Mucosa of rectum (tissue), 2 donors: ENCODE results near the gene MAD2L1BP.
A peak's percentile ranks its signal among the peaks of the same experiment; 100 is the strongest.
"Not testable (repeated sequence)": the region's sequence is repeated elsewhere in the genome, so short reads cannot be mapped to it uniquely, and the experiment has no call there.

Experiments
- H3K27ac ChIP-seq, 2 donors: one replicate each; pipeline ENCODE4 v1.7.0; 2013; ENCODE audit warnings: inconsistent platforms in 2 of 2, low read depth in 2 of 2, low read length in 2 of 2
- H3K27me3 ChIP-seq, 2 donors: one replicate each; pipeline ENCODE4 v1.7.0; 2013; ENCODE audit warnings: low read length in 2 of 2; ENCODE audit not compliant: control insufficient read depth in 2 of 2, insufficient read depth in 2 of 2
- H3K36me3 ChIP-seq, 2 donors: one replicate each; pipeline ENCODE4 v1.7.0; 2013; ENCODE audit warnings: low read length in 2 of 2; ENCODE audit not compliant: control insufficient read depth in 2 of 2, insufficient read depth in 2 of 2
- H3K4me1 ChIP-seq, 2 donors: one replicate each; pipeline ENCODE4 v1.7.0; 2013; ENCODE audit warnings: low read length in 2 of 2, mild to moderate bottlenecking in 1 of 2; ENCODE audit not compliant: control insufficient read depth in 2 of 2, insufficient read depth in 2 of 2
- H3K4me3 ChIP-seq, 2 donors: one replicate each; pipeline ENCODE4 v1.7.0; 2013; ENCODE audit warnings: low read length in 2 of 2
- H3K9ac ChIP-seq, 2 donors: one replicate each; pipeline ENCODE4 v1.7.0; 2013; ENCODE audit warnings: low read length in 2 of 2, low read depth in 1 of 2, mild to moderate bottlenecking in 1 of 2
- H3K9me3 ChIP-seq, 2 donors: one replicate each; pipeline ENCODE4 v1.7.0; 2013; ENCODE audit warnings: low read length in 2 of 2; ENCODE audit not compliant: control insufficient read depth in 2 of 2
- donor health status: healthy.
- donor health status: Normal muscosa, but diverticular disease.

The MAD2L1BP gene, protein sequence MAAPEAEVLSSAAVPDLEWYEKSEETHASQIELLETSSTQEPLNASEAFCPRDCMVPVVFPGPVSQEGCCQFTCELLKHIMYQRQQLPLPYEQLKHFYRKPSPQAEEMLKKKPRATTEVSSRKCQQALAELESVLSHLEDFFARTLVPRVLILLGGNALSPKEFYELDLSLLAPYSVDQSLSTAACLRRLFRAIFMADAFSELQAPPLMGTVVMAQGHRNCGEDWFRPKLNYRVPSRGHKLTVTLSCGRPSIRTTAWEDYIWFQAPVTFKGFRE

GRCh38 chr6:43635387-43636307 lies at the start of gene MAD2L1BP:
TSS of gene MAD2L1BP (plus strand) at chr6:43635840. CDS start at chr6:43635876, 36 bp downstream.
- H3K27ac ChIP-seq, result peak within 1 kb of the TSS; percentile 84 to 88
- H3K27me3 ChIP-seq, result no peaks in the 10 kb centered on the region
- peak within 1 kb of the TSS; percentile 95 to 97 for H3K9ac ChIP-seq
- H3K36me3 ChIP-seq, result peaks cover 19 to 20% of the 10 kb centered on the region in 2 donors
- peak within 1 kb of the TSS; percentile 99 for H3K4me3 ChIP-seq
- peaks cover 18 to 22% of the 10 kb centered on the region in 2 donors for H3K4me1 ChIP-seq
- H3K9me3 ChIP-seq, result no peaks in the 10 kb centered on the region

DNA sequence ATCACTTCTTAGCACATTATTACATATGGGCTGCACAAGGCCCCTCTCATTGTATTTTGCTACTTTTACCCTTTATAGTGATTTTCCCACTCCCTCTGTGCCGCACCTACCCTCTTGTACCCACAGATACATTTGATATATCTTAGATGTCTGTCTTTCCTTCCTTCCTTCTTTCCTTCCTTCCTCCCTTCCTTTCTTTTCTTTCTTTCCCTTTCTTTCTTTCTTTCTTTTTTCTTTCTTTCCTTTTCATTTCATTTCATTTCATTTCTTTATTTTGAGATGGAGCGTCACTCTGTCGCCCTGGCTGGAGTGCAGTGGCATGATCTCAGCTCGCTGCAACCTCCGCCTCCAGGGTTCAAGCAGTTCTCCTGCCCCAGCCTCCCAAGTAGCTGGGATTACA lies 47.4 kb upstream of the MAD2L1BP start:
- H3K9me3 ChIP-seq, result no peaks in the 10 kb centered on the region
- H3K27ac ChIP-seq, result no peak overlapping the region
- peaks cover 16 to 35% of the 10 kb centered on the region in 2 donors for H3K36me3 ChIP-seq
- H3K4me1 ChIP-seq, result no peaks in the 10 kb centered on the region
- no peak overlapping the region for H3K9ac ChIP-seq
- H3K27me3 ChIP-seq, result no peaks in the 10 kb centered on the region
- H3K4me3 ChIP-seq, result no peak overlapping the region

- not testable (repeated sequence) for H3K4me1 ChIP-seq, H3K27ac ChIP-seq, H3K27me3 ChIP-seq, H3K4me3 ChIP-seq, H3K9me3 ChIP-seq, H3K9ac ChIP-seq
- peaks cover 12 to 26% of the 10 kb centered on the region in 2 donors for H3K36me3 ChIP-seq
These were observed 46.1 kb upstream of the MAD2L1BP start for GRCh38 chr6:43589564-43589963.

- Histone ChIP-seq H3K4me3 (no peak overlapping the region), H3K4me1 (no peaks in the 10 kb centered on the region), H3K36me3 (peaks cover 4 to 14% of the 10 kb centered on the region in 2 donors), H3K9me3 (no peaks in the 10 kb centered on the region), H3K27ac (no peak overlapping the region), H3K9ac (no peak overlapping the region), H3K27me3 (no peaks in the 10 kb centered on the region)
These were observed 41.7 kb upstream of the MAD2L1BP start for GRCh38 chr6:43593938-43594337.

GRCh38 chr6:43600595-43600994 lies 35.0 kb upstream of the MAD2L1BP start:
- Histone ChIP-seq H3K36me3 (peaks cover 11 to 19% of the 10 kb centered on the region in 2 donors), H3K4me3 (no peak overlapping the region), H3K9ac (no peak overlapping the region), H3K9me3 (no peaks in the 10 kb centered on the region), H3K27ac (no peak overlapping the region), H3K4me1 (no peaks in the 10 kb centered on the region), H3K27me3 (no peaks in the 10 kb centered on the region)

DNA sequence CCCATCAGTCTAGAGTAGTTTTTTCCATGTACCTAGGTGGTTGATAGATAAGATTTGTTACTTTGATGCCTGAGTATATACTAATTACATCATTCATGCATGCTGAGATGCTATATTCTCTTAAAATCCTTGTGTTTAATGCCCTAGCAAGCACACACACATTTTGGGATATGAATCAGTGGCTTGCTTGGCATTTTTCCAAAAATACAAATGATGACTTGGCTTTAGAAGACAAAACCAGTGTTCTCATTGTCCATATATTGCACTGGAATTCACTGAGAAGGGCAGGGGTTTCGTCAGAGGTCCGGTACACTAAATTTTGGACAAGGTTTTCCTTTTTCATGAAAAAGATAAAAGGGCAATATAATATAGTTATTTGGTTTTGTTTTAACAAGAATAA lies 31.5 kb upstream of the MAD2L1BP start:
- Histone ChIP-seq H3K9me3 (no peaks in the 10 kb centered on the region), H3K9ac (no peak overlapping the region), H3K36me3 (peaks cover 8 to 14% of the 10 kb centered on the region in 2 donors), H3K27ac (no peak overlapping the region), H3K4me3 (no peak overlapping the region), H3K27me3 (no peaks in the 10 kb centered on the region), H3K4me1 (no peaks in the 10 kb centered on the region)

GRCh38 chr6:43606019-43606418 lies 29.6 kb upstream of the MAD2L1BP start:
- Histone ChIP-seq H3K9me3 (no peaks in the 10 kb centered on the region), H3K9ac (no peak overlapping the region), H3K27me3 (no peaks in the 10 kb centered on the region), H3K36me3 (peaks cover 11 to 20% of the 10 kb centered on the region in 2 donors), H3K4me3 (no peak overlapping the region), H3K4me1 (no peaks in the 10 kb centered on the region), H3K27ac (no peak overlapping the region)

DNA sequence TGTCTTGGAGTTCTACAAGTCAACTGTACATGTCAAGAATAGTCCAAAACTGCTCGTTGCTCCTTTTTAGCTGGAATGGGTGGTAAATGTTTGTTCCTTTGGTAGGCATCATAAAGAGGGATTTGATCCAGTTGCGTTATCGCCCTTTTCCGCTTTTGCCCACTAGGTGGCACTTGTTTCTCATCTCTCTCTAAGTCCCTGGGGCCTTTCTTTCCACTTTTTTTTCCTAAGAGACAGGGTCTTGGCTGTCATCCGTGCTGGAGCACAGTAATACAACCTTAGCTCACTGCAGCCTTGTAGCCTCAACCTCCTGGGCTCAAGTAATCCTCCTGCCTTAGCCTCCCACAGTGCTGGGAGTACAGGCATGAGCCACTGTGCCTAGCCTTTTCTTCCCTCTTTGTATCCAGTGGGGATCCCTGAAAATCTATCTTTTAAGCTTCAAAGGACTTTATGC lies 27.3 kb upstream of the MAD2L1BP start:
- H3K36me3 ChIP-seq, result peaks cover 12 to 24% of the 10 kb centered on the region in 2 donors
- no peak overlapping the region for H3K9ac ChIP-seq
- no peak overlapping the region for H3K27ac ChIP-seq

GRCh38 chr6:43608807-43609206 lies 26.8 kb upstream of the MAD2L1BP start:
- H3K27ac ChIP-seq, result no peak overlapping the region
- H3K27me3 ChIP-seq, result no peaks in the 10 kb centered on the region
- peaks cover 12 to 24% of the 10 kb centered on the region in 2 donors for H3K36me3 ChIP-seq
- no peak overlapping the region for H3K4me3 ChIP-seq
- H3K9me3 ChIP-seq, result no peaks in the 10 kb centered on the region
- no peak overlapping the region for H3K9ac ChIP-seq
- no peaks in the 10 kb centered on the region for H3K4me1 ChIP-seq

More for the DNA sequence above, 27.3 kb upstream of the MAD2L1BP start:
- H3K4me1 ChIP-seq, result no peaks in the 10 kb centered on the region
- H3K4me3 ChIP-seq, result no peak overlapping the region
- no peaks in the 10 kb centered on the region for H3K27me3 ChIP-seq
- H3K9me3 ChIP-seq, result no peaks in the 10 kb centered on the region

- Histone ChIP-seq H3K36me3 (peaks cover 18 to 26% of the 10 kb centered on the region in 2 donors), H3K9ac (no peak overlapping the region), H3K9me3 (no peaks in the 10 kb centered on the region), H3K4me1 (no peaks in the 10 kb centered on the region), H3K27ac (no peak overlapping the region), H3K4me3 (no peak overlapping the region), H3K27me3 (no peaks in the 10 kb centered on the region)
These were observed 26.2 kb upstream of the MAD2L1BP start for GRCh38 chr6:43609402-43609801.
